Measurements from ENCODE around the gene SAA4. TPM values are rescaled to one million over a fixed set of nuclear protein-coding genes. Genes with fewer than 3 reads are reported as not detected.
A peak's percentile ranks its signal among the peaks of the same experiment; 100 is the strongest.

SAA4 gene
- total and polyA plus RNA-seq, 2 of the 8 experiments (the other 6 are each of a cell fraction or from before 2014, with no cell fraction given): not detected

DNA sequence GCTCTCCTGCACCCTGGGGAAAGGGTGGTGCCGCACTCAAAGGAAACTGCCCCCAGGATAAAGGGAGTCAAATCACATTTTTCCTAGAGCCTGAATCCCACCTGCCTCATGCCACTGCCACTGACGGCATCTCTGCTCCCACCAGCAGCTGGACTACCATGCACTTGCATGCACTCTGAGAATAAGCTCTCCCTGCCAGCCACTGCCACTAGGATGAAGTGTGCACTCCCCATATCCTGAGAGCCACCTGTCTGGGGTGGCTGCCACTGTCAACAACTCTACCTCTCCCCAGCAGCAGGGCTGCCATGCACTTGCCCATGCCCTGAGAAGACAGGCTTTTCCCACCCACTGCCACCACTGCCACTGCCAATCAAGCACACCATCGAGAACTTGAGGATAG, 32.4 kb downstream of the SAA4 start:
- Histone ChIP-seq H3K27ac (ENCODE audit: low read depth, low read length) (no peak overlapping the region), H3K27me3 (replicated peaks in 1 of 4; ENCODE audit: control insufficient read depth in 3 of 4, extremely low read depth in 1 of 4, insufficient read depth in 3 of 4, low read length in 3 of 4) (no peaks in the 10 kb centered on the region), H3K18ac (ENCODE audit: extremely low read depth, low read length) (no peak overlapping the region), H2BK15ac (ENCODE audit: low read length) (no peak overlapping the region), H2AFZ (ENCODE audit: low read length) (peak overlapping the region; percentile 83; the same call in 1 of the 2 replicates), H3K4me3 (ENCODE audit: extremely low read depth in 1 of 4, insufficient read depth in 2 of 4, low read depth in 3 of 4, low read length in 4 of 4) (no peak overlapping the region), H3K23ac (ENCODE audit: insufficient read length) (no peak overlapping the region), H2BK12ac (ENCODE audit: low read depth, low read length) (no peak overlapping the region), H3K14ac (ENCODE audit: insufficient read length) (no peak overlapping the region), H4K5ac (ENCODE audit: insufficient read length, low read depth, low read length) (no peak overlapping the region), H2BK20ac (ENCODE audit: low read length) (no peak overlapping the region), H3K9ac (replicated peaks in 1 of 4; ENCODE audit: extremely low read depth in 1 of 4, low read depth in 3 of 4, low read length in 3 of 4) (no peak overlapping the region), H3K56ac (replicated peaks; ENCODE audit: insufficient read length, low read depth, low read length) (no peak overlapping the region), H4K20me1 (replicated peaks in 1 of 2; ENCODE audit: control insufficient read depth in 1 of 2, insufficient read depth in 2 of 2, low read length in 2 of 2) (no peaks in the 10 kb centered on the region), H3K23me2 (ENCODE audit: low read depth, low read length) (no peaks in the 10 kb centered on the region), H2BK5ac (ENCODE audit: low read depth, low read length) (no peak overlapping the region), H3K4me1 (replicated peaks in 1 of 4; ENCODE audit: control insufficient read depth in 3 of 4, insufficient read depth in 4 of 4, low read length in 3 of 4) (no peaks in the 10 kb centered on the region), H3K9me3 (ENCODE audit: insufficient read depth in 2 of 2, low read depth in 1 of 2, low read length in 1 of 2) (no peaks in the 10 kb centered on the region), H4K91ac (replicated peaks; ENCODE audit: insufficient read length, low read length) (no peak overlapping the region), H4K8ac (ENCODE audit: extremely low read depth, insufficient read depth, low read length) (no peak overlapping the region), H3K79me2 (ENCODE audit: control insufficient read depth in 1 of 2, insufficient read depth in 2 of 2, low read length in 2 of 2) (no peaks in the 10 kb centered on the region), H3K4ac (replicated peaks; ENCODE audit: insufficient read length, low read depth, low read length) (no peak overlapping the region), H2AK5ac (ENCODE audit: low read depth, low read length) (no peak overlapping the region), H2BK120ac (replicated peaks; ENCODE audit: low read depth, low read length) (no peak overlapping the region), H3K36me3 (ENCODE audit: control insufficient read depth in 2 of 4, insufficient read depth in 4 of 4, low read length in 3 of 4) (no peaks in the 10 kb centered on the region), H3K4me2 (ENCODE audit: insufficient read depth in 1 of 2, low read depth in 2 of 2, low read length in 2 of 2) (no peak overlapping the region), H3K79me1 (ENCODE audit: low read depth, low read length) (no peaks in the 10 kb centered on the region)
- TF ChIP-seq ZNF274 (IDR thresholded peaks at IDR 0.05; ENCODE audit: borderline replicate concordance, extremely low read depth, low read length): no peak
- no peak for TF ChIP-seq SP1 (IDR thresholded peaks at IDR 0.05; ENCODE audit: low read depth, low read length)
- FAIRE-seq (no peak), DNase-seq (ENCODE audit: low read depth in 1 of 2, low spot score in 2 of 2) (no peak)
- ChIA-PET POLR2A (ENCODE audit: partially characterized antibody) (interaction anchor here (0.5 to 1.2 kb wide), 2 partner anchors 89 to 660 kb away, joined by 3 to 8 read pairs; partner anchors contain the start of gene USH1C), CTCF (ENCODE audit: partially characterized antibody) (interaction anchor here (0.6 to 2.7 kb wide), 36 partner anchors 8 to 448 kb away, joined by 3 to 55 read pairs (median 6); partner anchors contain the start of genes MRGPRX4, SAA1 and SAAL1)
- WGBS, 2 experiments (ENCODE audit: extremely low coverage in 1 of 2, insufficient coverage in 1 of 2, insufficient read length in 1 of 2, insufficient replicate concordance in 2 of 2, low coverage in 1 of 2, low lambda C conversion rate in 2 of 2, missing lambda C conversion rate in 1 of 2): 90% methylated on average over 3 of the region's 3 CpGs; no CpG with 5 or more reads in 1 of the 2 experiments
